Colonic mucosa (tissue), 4 donors: Measurements from ENCODE around the gene TRAPPC2L. TPM values are rescaled to one million over a fixed set of nuclear protein-coding genes. Genes with fewer than 3 reads are reported as not detected.

Experiments used
- DNase-seq: peaks from one replicate; pipeline ENCODE4 v3.0.0-alpha.2; 2020
- H3K27ac ChIP-seq: fragments of 200-600 bp; one replicate; pipeline ENCODE4 v1.8.0; 2021
- H3K27me3 ChIP-seq: fragments of 200-600 bp; one replicate; pipeline ENCODE4 v1.8.0; 2021
- H3K36me3 ChIP-seq: fragments of 200-600 bp; one replicate; pipeline ENCODE4 v1.8.0; 2021
- H3K4me1 ChIP-seq: fragments of 200-600 bp; one replicate; pipeline ENCODE4 v1.8.0; 2021; ENCODE audit warnings: mild to moderate bottlenecking
- H3K4me3 ChIP-seq: fragments of 200-600 bp; one replicate; pipeline ENCODE4 v1.8.0; 2021
- H3K9ac ChIP-seq, 2 donors: one replicate each; pipeline ENCODE4 v1.7.0; 2013; ENCODE audit warnings: control low read depth in 2 of 2, low read depth in 2 of 2, low read length in 2 of 2
- H3K9me3 ChIP-seq: fragments of 200-600 bp; one replicate; pipeline ENCODE4 v1.8.0; 2021
- CTCF ChIP-seq: fragments of 200-600 bp; IDR thresholded peaks from one replicate; pipeline ENCODE4 v1.8.0; 2022; ENCODE audit warnings: antibody characterized with exemption, mild to moderate bottlenecking
- intact Hi-C: fragments of 100-400 bp; cut with DNase I; formaldehyde crosslinking; loops from one replicate; pipeline ENCODE4 v1.14.1; 2022
- total RNA-seq, 2 donors: library from RNA; stranded (reverse); fragmentation: NEBNext Ultra II Directional in 1 of 2; extraction: Animal tissue kit (Norgen Biotek cat#: 25700) in 1 of 2; gene quantifications; one replicate each; pipeline ENCODE4 v1.2.1, GENCODE V29; 2021
- donor health status: healthy.
- donor health status: DM: no; HTN: no; CAD: no.
- donor health status: DM: no; HTN: no; CAD: no.

The TRAPPC2L gene
- total RNA-seq, 2 donors from 2014 or later = 33.8 to 57.3 TPM

DNA sequence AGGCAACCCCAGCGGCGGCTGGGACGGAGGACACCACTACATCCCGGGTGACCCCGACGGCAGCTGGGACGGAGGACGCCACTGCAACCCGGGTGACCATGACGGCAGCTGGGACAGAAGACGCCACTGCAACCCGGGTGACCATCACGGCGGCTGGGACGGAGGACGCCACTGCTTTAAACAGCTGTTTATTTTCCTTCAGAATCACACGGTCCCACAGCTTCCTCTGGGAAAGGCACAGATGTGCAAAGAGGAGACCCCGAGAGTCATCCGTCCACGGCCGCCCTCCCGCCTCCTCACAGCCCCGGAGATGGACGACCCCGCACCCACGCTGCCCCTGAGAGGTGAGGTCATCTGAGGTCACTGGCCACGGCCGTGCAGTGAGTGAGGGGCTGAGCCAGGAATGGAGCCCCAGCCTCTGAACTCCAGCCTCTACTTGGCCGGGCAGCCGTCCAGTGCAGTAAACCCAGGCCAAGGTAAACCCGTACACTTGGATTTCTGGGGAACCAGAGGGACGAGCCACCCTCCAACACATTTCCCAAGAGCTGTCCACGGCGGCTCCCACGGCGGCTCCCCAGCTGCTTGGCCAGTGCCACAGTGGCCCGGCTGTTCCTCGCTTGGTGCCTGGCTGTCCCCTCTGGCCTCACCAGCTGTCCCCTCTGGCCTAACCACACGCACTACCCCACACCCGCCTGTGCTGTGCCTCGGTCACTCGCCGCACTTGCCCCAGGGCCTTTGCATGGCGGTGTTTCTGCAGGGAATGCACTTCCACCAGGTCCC is 52.7 kb downstream of the TRAPPC2L start:
- intact Hi-C loops = no loop called here
- no peak for DNase-seq
- no peak overlapping the region for H3K9ac ChIP-seq
- no peaks in the 10 kb centered on the region for H3K4me1 ChIP-seq
- no peak overlapping the region for H3K27ac ChIP-seq
- H3K4me3 ChIP-seq = no peak overlapping the region
- H3K36me3 ChIP-seq = no peaks in the 10 kb centered on the region
- TF ChIP-seq CTCF = no peak
- H3K27me3 ChIP-seq = no peaks in the 10 kb centered on the region
- H3K9me3 ChIP-seq = no peaks in the 10 kb centered on the region

DNA sequence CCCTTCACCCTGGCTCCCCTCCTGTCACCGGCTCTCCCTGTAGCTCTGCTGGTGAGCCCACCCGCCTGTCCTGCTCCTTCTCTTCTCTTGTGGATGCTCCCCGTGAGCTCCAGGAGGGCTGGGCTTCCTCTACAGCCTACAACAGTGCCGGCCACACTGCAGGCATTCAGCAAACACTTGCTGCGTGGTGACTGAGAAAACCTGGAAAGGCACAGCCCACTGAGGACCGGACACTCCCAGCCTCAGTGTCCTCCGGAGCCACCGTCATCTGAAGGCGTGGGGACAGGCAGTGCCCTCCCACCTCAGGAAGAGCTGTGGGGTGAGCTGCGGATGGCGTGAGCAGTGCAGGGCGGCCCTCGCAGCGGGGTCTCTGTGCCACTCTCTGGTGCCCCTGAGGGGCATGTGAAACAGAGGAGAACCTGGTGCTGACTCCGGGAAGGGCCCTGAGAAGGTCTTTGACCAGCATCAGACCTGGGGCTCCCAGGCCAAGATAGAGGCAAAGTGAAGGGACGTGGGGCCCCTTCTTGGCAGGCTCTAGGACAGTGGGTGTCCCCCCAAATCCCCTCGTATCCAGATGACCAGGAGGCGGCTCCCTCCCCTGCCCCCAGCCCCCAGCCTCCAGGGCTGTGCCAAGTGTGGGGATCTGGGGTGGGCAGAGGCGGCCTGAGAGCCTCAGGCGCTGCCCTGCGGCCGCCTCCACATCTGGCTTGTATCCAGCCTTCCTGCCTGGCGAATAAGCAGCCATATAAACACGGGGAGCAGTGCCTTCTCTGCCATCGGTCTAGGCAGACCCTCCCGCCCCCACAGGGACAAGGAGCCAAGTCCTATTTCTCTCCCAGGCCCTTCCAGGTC is 53.6 kb downstream of the TRAPPC2L start:
- no peaks in the 10 kb centered on the region for H3K9me3 ChIP-seq
- H3K4me3 ChIP-seq = no peak overlapping the region
- intact Hi-C loops = no loop called here
- H3K36me3 ChIP-seq = no peaks in the 10 kb centered on the region
- no peak for DNase-seq
- H3K27ac ChIP-seq = no peak overlapping the region
- no peak for TF ChIP-seq CTCF
- no peak overlapping the region for H3K9ac ChIP-seq
- no peaks in the 10 kb centered on the region for H3K4me1 ChIP-seq
- H3K27me3 ChIP-seq = no peaks in the 10 kb centered on the region

GRCh38 chr16:88911136-88911945 is 54.4 kb downstream of the TRAPPC2L start:
- no peaks in the 10 kb centered on the region for H3K4me1 ChIP-seq
- H3K9me3 ChIP-seq = no peaks in the 10 kb centered on the region
- H3K9ac ChIP-seq = no peak overlapping the region
- H3K4me3 ChIP-seq = no peak overlapping the region
- H3K27ac ChIP-seq = no peak overlapping the region
- intact Hi-C loops = no loop called here
- DNase-seq = no peak
- H3K27me3 ChIP-seq = no peaks in the 10 kb centered on the region
- no peak for TF ChIP-seq CTCF
- H3K36me3 ChIP-seq = no peaks in the 10 kb centered on the region

- Histone ChIP-seq H3K4me1 (no peaks in the 10 kb centered on the region), H3K9me3 (no peaks in the 10 kb centered on the region), H3K27ac (no peak overlapping the region), H3K27me3 (no peaks in the 10 kb centered on the region), H3K9ac (no peak overlapping the region), H3K4me3 (no peak overlapping the region), H3K36me3 (no peaks in the 10 kb centered on the region)
- TF ChIP-seq CTCF = no peak
- intact Hi-C loops = no loop called here
- DNase-seq = no peak
These were observed 55.0 kb downstream of the TRAPPC2L start for GRCh38 chr16:88911946-88912310.

Other genes with a start within 250 kb of the TRAPPC2L start
- not detected for gene IL17C, start 218.6 kb upstream of the TRAPPC2L start, total RNA-seq
- gene CYBA, start 206.1 kb upstream of the TRAPPC2L start, total RNA-seq = 100 to 1,000 TPM; 368 to 389 TPM
- 100 to 1,000 TPM in 1 of 2 donors, 10 to 100 TPM in 1; 86.2 to 132 TPM for gene MVD, start 194.0 kb upstream of the TRAPPC2L start, total RNA-seq
- gene SNAI3, start 170.6 kb upstream of the TRAPPC2L start, total RNA-seq = under 1 TPM; 0.25 to 0.40 TPM
- 1 to 10 TPM; 9.2 to 9.3 TPM for gene RNF166, start 150.7 kb upstream of the TRAPPC2L start, total RNA-seq
- 10 to 100 TPM in 1 of 2 donors, 1 to 10 TPM in 1; 7.8 to 23.1 TPM for gene CTU2, start 150.6 kb upstream of the TRAPPC2L start, total RNA-seq
- 100 to 1,000 TPM; 104 to 118 TPM for gene PIEZO1, start 71.9 kb upstream of the TRAPPC2L start, total RNA-seq
- gene CDT1, start 53.3 kb upstream of the TRAPPC2L start, total RNA-seq = 10 to 100 TPM; 14.9 to 71.7 TPM
- gene APRT, start 45.2 kb upstream of the TRAPPC2L start, total RNA-seq = 100 to 1,000 TPM; 103 to 273 TPM
- 10 to 100 TPM; 22.8 to 44.5 TPM for gene GALNS, start 180 bp upstream of the TRAPPC2L start, total RNA-seq
- not detected for gene PABPN1L, start 9.5 kb downstream of the TRAPPC2L start, total RNA-seq
- 10 to 100 TPM; 10.1 to 10.5 TPM for gene CBFA2T3, start 120.1 kb downstream of the TRAPPC2L start, total RNA-seq
- 10 to 100 TPM; 60.2 TPM for gene ACSF3, start 236.7 kb downstream of the TRAPPC2L start, total RNA-seq